Pancreas (tissue), 10 donors: Measurements from ENCODE around the gene RAB7B. TPM values are rescaled to one million over a fixed set of nuclear protein-coding genes. Genes with fewer than 3 reads are reported as not detected.
A peak's percentile ranks its signal among the peaks of the same experiment; 100 is the strongest.

Experiments used
- ATAC-seq, 4 donors: fragments of 200-7000 bp; cut with Tn5 transposase; one replicate each; pipeline versions ENCODE4 v1.8.0 to v1.9.1; 2020; ENCODE audit warnings: mild to moderate bottlenecking in 4 of 4, moderate library complexity in 4 of 4
- DNase-seq, 6 donors: peaks; one replicate each; pipeline ENCODE4 v3.0.0-alpha.2; 2020
- FAIRE-seq: peaks from 2 replicates; lab custom pipeline; 2012; peaks lifted over from hg19 to GRCh38; lab: Jason Lieb, UNC
- H3K27ac ChIP-seq, 4 donors: fragments of 200-600 bp; sonication (generic); 1 replicate in 3 of 4; 2 replicates in 1 of 4; pipeline versions ENCODE4 v1.5.0 to v1.8.0; 2020
- H3K27me3 ChIP-seq, 4 donors: fragments of 200-600 bp; one replicate each; pipeline ENCODE4 v1.8.0; 2021
- H3K36me3 ChIP-seq, 3 donors: fragments of 200-600 bp; sonication (generic) in 1 of 3; one replicate each; pipeline versions ENCODE4 v1.5.0 to v1.8.0; 2020 to 2021
- H3K4me1 ChIP-seq, 3 donors: fragments of 200-600 bp; one replicate each; pipeline ENCODE4 v1.8.0; 2021
- H3K4me3 ChIP-seq, 4 donors: fragments of 200-600 bp; sonication (generic) in 2 of 4; one replicate each; pipeline versions ENCODE4 v1.5.0 to v1.8.0; 2020 to 2021
- H3K9me3 ChIP-seq, 4 donors: fragments of 200-600 bp; one replicate each; pipeline ENCODE4 v1.8.0; 2021
- WGBS, 2 donors: extraction: QIAGEN DNeasy Blood & Tissue Kit; methylation state at CpG; one replicate each; pipeline ENCODE4 v1.1.7; 2013; 5-methylcytosine and 5-hydroxymethylcytosine counted together
- intact Hi-C, 3 donors: fragments of 100-400 bp; cut with DNase I; formaldehyde crosslinking; loops; one replicate each; pipeline versions ENCODE4 v1.11.1 to v1.14.2; 2022
- polyA plus RNA-seq, 2 donors: library from polyadenylated mRNA; stranded (reverse); fragments of 200-250 nt; gene quantifications; one replicate each; pipeline ENCODE4 v1.2.3, GENCODE V29; 2013
- total RNA-seq, 6 donors: library from RNA; stranded (reverse); fragmentation: NEBNext Ultra II Directional in 4 of 6; extraction: Animal tissue kit (Norgen Biotek cat#: 25700) in 4 of 6; gene quantifications; one replicate each; pipeline versions ENCODE4 v1.2.1 to v1.2.4, GENCODE V29; 2021 to 2023
- TF ChIP-seq, protein P1 (sequence below), 4 donors: fragments of 200-600 bp; sonication (generic) in 3 of 4; IDR thresholded peaks; one replicate each; pipeline versions ENCODE4 v1.5.0 to v1.8.0; 2021; ENCODE audit warnings: antibody characterized with exemption in 4 of 4
- donor health status: healthy with polysubstance abuse.
- donor health status: DM: no; HTN: no; CAD: no; lungs with moderate emphysema.
- donor health status: DM: no; HTN: no; CAD: no.
- donor health status: control.
- donor health status: control.
- donor health status: Bipolar disorder and iron deficiency.
- donor health status: DM: yes; HTN: yes; CAD: no.
- donor health status: DM: no; HTN: no; CAD: no.
- donor health status: DM: no; HTN: no; CAD: no.
- donor health status: DM: yes; HTN: yes; CAD: no.

Gene RAB7B
- total and polyA plus RNA-seq, 8 donors, result 0.24 to 4.0 (median 0.59) TPM

DNA sequence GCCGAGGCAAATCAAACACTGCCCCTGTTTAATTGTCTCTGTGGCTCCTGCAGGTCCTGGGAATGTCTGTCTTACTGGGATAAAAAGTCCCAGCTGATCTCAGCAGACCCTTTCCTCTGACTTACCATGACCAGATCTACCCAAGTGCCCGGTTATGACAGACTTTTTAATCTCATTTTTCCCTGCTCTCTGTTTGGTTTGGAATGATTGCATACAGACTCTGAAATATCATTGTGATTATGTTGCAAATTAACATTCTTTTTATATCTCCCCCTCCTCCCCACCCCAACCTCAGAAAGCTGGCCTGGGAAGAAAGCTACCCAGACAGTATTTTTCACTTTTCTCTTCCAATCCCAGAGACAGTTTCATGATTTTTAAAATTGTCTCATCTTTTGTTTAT lies 16.3 kb downstream of the RAB7B start:
- Histone ChIP-seq H3K4me1 (peaks cover 0 to 10% (median 0%) of the 10 kb centered on the region in 3 donors), H3K4me3 (no peak overlapping the region), H3K36me3 (no peaks in the 10 kb centered on the region), H3K27ac (no peak overlapping the region), H3K9me3 (no peaks in the 10 kb centered on the region), H3K27me3 (no peaks in the 10 kb centered on the region)
- intact Hi-C loops, result no loop called here
- 19 to 25% methylated on average over 2 of the region's 2 CpGs for WGBS, 2 donors
- no peak for DNase-seq
- TF ChIP-seq, protein P1, sequence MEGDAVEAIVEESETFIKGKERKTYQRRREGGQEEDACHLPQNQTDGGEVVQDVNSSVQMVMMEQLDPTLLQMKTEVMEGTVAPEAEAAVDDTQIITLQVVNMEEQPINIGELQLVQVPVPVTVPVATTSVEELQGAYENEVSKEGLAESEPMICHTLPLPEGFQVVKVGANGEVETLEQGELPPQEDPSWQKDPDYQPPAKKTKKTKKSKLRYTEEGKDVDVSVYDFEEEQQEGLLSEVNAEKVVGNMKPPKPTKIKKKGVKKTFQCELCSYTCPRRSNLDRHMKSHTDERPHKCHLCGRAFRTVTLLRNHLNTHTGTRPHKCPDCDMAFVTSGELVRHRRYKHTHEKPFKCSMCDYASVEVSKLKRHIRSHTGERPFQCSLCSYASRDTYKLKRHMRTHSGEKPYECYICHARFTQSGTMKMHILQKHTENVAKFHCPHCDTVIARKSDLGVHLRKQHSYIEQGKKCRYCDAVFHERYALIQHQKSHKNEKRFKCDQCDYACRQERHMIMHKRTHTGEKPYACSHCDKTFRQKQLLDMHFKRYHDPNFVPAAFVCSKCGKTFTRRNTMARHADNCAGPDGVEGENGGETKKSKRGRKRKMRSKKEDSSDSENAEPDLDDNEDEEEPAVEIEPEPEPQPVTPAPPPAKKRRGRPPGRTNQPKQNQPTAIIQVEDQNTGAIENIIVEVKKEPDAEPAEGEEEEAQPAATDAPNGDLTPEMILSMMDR (IDR thresholded peaks at IDR 0.05), result no peak
- FAIRE-seq, result no peak
- ATAC-seq, result no peak

DNA sequence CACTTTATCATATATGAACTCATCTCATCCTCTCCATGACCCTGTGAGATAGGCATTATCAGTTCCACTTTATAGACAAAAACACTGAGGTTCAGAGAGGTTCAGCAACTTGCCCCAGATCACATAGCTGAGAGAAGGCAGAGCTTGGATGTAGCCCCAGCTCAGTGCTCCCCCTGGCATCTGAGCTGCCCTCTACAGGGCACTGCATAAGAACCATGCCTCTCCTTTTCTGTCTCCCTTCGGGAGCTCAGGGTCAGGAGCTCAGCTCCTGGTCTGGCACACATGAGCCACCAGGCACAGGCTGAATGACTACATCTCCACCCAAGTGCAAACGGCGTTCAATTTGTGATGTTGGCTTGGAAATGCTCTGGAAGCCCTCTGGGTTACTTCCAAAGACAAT lies 16.9 kb downstream of the RAB7B start:
- no peak for FAIRE-seq
- TF ChIP-seq, protein P1 (IDR thresholded peaks at IDR 0.05), result no peak

DNA sequence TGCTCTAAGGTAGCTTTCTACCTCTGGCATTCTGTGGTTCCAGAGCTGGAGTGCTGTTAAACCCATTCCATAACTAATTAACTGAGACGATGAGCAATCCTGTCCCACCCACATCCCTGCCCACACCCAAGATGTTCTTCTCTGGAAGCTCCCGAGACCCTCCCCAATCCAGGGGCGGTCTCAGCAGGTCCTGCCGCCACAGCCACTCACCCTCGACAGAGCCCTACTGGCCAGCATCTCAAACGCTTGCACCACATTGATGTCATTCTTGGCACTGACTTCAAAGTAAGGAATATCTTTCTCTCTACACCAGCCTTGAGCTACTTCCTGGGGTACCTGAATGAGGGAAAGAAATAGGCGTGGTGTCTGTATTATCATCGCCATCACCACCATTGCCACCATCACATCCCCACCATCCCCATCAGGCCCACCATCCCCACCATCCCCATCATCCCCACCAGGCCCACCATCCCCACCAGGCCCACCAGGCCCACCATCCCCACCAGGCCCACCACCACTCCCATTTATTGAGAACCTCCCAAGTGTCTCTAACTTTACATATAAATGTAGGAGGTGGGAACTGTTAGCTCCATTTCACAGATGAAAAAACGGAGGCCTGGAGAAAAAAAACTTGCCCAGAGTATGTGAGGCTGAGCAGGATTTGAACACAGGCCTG lies 17.7 kb downstream of the RAB7B start:
- no peaks in the 10 kb centered on the region for H3K36me3 ChIP-seq
- 79 to 81% methylated on average over 9 of the region's 9 CpGs for WGBS, 2 donors
- no peaks in the 10 kb centered on the region for H3K27me3 ChIP-seq
- no peaks in the 10 kb centered on the region for H3K9me3 ChIP-seq
- ATAC-seq (no peak), FAIRE-seq (no peak), DNase-seq (no peak)
- H3K4me3 ChIP-seq, result no peak overlapping the region
- intact Hi-C loops, result no loop called here
- peak overlapping the region in 1 of 4 donors; percentile 0 for H3K27ac ChIP-seq
- TF ChIP-seq, protein P1 (IDR thresholded peaks at IDR 0.05), result no peak
- H3K4me1 ChIP-seq, result peaks cover 0 to 10% (median 0%) of the 10 kb centered on the region in 3 donors

More for the DNA sequence above, 16.9 kb downstream of the RAB7B start:
- Histone ChIP-seq H3K27ac (no peak overlapping the region), H3K27me3 (no peaks in the 10 kb centered on the region), H3K36me3 (no peaks in the 10 kb centered on the region), H3K9me3 (no peaks in the 10 kb centered on the region), H3K4me3 (no peak overlapping the region), H3K4me1 (peaks cover 0 to 10% (median 0%) of the 10 kb centered on the region in 3 donors)
- intact Hi-C loops, result no loop called here
- 46 to 61% methylated on average over 3 of the region's 3 CpGs for WGBS, 2 donors
- no peak for ATAC-seq
- DNase-seq, result no peak

DNA sequence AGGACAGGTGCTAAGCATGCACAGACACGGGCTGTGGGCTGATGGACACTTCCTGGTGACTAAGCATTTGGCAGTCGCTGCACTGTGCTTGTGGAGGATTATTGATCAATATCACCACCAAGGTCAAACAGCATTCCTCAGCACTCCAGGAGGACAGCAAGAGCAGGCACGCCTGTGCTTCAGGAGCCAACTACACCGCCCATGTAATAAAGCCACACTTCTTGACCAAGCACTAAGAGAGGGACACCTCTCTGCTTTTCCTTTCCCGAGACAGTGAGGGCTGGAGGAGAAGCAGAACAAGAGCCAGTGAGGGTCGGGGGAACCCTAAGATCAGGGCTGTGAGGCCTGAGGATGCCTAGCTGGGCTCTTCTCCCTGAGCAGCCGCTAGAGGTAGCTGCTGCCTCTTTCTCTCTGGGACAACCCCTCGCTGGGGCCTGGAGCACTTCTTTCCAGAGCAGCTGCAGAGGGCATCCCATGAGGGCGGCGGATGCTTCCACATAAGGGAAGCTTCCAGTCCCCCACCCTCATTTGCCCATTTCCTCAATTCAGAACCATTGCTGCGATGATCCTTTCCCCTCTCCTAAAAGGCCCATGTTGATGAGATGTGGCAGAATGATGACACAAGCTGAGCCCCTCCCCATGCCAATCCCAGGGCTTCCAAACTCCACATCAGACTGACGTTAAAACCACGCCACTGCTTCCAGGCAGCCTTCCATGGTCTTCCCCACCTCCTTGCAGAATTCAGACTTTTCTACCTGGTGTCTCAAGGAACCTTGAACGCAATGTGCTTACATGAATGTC lies 19.1 kb downstream of the RAB7B start:
- peak; percentile 88 to 90 (median 89) for ATAC-seq
- H3K27me3 ChIP-seq, result no peaks in the 10 kb centered on the region
- TF ChIP-seq, protein P1 (IDR thresholded peaks at IDR 0.05), result peak in 3 of 4 donors; percentile 37 to 39 (median 39)
- DNase-seq, result peak; percentile 65 to 75 (median 70)
- H3K4me1 ChIP-seq, result peaks cover 0 to 10% (median 0%) of the 10 kb centered on the region in 3 donors
- 33 to 37% methylated on average over 14 of the region's 14 CpGs for WGBS, 2 donors
- H3K36me3 ChIP-seq, result no peaks in the 10 kb centered on the region
- no peaks in the 10 kb centered on the region for H3K9me3 ChIP-seq
- intact Hi-C loops, result no loop called here
- H3K4me3 ChIP-seq, result no peak overlapping the region
- peak overlapping the region; percentile 39 to 52 (median 44) for H3K27ac ChIP-seq
- no peak for FAIRE-seq
